ENCODE measurements around the gene PROSER1. TPM values are rescaled to one million over a fixed set of nuclear protein-coding genes. Genes with fewer than 3 reads are reported as not detected.

Gene PROSER1
- total RNA-seq, 2 experiments from 2014 or later, result 47.5 to 55.4 TPM

GRCh38 chr13:38960175-38960574 lies 77.7 kb downstream of the PROSER1 start:
- no peaks in the 10 kb centered on the region for H3K4me1 Mint-ChIP-seq
- H3K9me3 Mint-ChIP-seq, result no peaks in the 10 kb centered on the region
- DNase-seq, result no peak
- peaks cover 8% of the 10 kb centered on the region for H3K27me3 Mint-ChIP-seq
- H3K4me3 Mint-ChIP-seq, result no peak overlapping the region
- ATAC-seq (ENCODE audit: low read depth), result no peak
- POLR2A ChIA-PET, result no interaction called here
- H3K36me3 Mint-ChIP-seq, result no peaks in the 10 kb centered on the region
- no peak overlapping the region for H3K27ac Mint-ChIP-seq

Other genes with a start within 250 kb of the PROSER1 start
- not detected for gene STOML3, start 47.3 kb downstream of the PROSER1 start, total RNA-seq
- 10 to 100 TPM; 28.4 TPM for gene NHLRC3, start 367 bp upstream of the PROSER1 start, total RNA-seq

Measured in activated naive CD8-positive, alpha-beta T cell treated with anti-CD3 and anti-CD28 coated beads, Interleukin-2, amount 10 ng/mL, durations not matched to agents 7 days and 5 days (primary cell).